K562 (cell line): Measurements from ENCODE around the gene BMPER. TPM values are rescaled to one million over a fixed set of nuclear protein-coding genes. Genes with fewer than 3 reads are reported as not detected.

Experiments
- ATAC-seq: fragments of 200-7000 bp; cut with Tn5 transposase; 3 replicates; pipeline ENCODE4 v1.9.1; 2020; ENCODE audit warnings: moderate library complexity
- BruUV-seq: library from RNA; stranded (reverse); fragments of 400-500 nt; replicated peaks from 2 replicates; lab custom pipeline; 2021; lab: Mats Ljungman, UMichigan
- CTCF ChIA-PET: fragments of 300-600 bp; formaldehyde crosslinking; extraction: SDS; loops from one replicate; lab custom pipeline; 2021; ENCODE audit warnings: low intra/inter-chr PET ratio; lab: Yijun Ruan, JAX
- POLR2A ChIA-PET: fragments of 300-600, 350-650 bp; sonication (Branson Sonifier 250); formaldehyde crosslinking; extraction: SDS; loops from one replicate; lab custom pipeline; 2021; ENCODE audit warnings: antibody characterized with exemption, inconsistent platforms; lab: Yijun Ruan, JAX
- DNase-seq, 4 experiments: peaks; one replicate each; pipeline versions ENCODE4 v3.0.0 to v3.0.0-alpha.2; 2011 to 2018; ENCODE audit warnings: low spot score in 3 of 4, mixed read lengths in 3 of 4; ENCODE audit errors: extremely low read depth in 1 of 4
- FAIRE-seq: peaks from 2 replicates; lab custom pipeline; 2011; peaks lifted over from hg19 to GRCh38; lab: Jason Lieb, UNC
- H2AFZ ChIP-seq: 2 replicates; pipeline ENCODE4 v1.6.0; 2011; ENCODE audit warnings: low read depth, low read length, control low read depth, inconsistent platforms
- H3K27ac ChIP-seq: fragments of 200-600 bp; 3 replicates; pipeline ENCODE4 v1.8.0; 2011; ENCODE audit warnings: low read depth, mild to moderate bottlenecking, control low read depth, inconsistent platforms, low read length, moderate library complexity, mixed read lengths; ENCODE audit errors: extremely low read depth
- H3K27me3 ChIP-seq, 2 experiments: fragments of 300-600 bp in 1 of 2; 2 replicates in 1 of 2; 3 replicates in 1 of 2; pipeline versions ENCODE4 v1.6.0 to v1.8.0; 2011; ENCODE audit warnings: inconsistent platforms in 2 of 2, low read length in 2 of 2, mild to moderate bottlenecking in 1 of 2, mixed read lengths in 1 of 2, moderate library complexity in 1 of 2; ENCODE audit not compliant: control insufficient read depth in 2 of 2, insufficient read depth in 2 of 2
- H3K36me3 ChIP-seq: fragments of 300-600 bp; 3 replicates; pipeline ENCODE4 v1.8.0; 2011; ENCODE audit warnings: mild to moderate bottlenecking, low read length, inconsistent platforms; ENCODE audit not compliant: control insufficient read depth, insufficient read depth
- H3K4me1 ChIP-seq, 2 experiments: fragments of 200-600 bp in 1 of 2; replicated peaks in 1 of 2; 2 replicates in 1 of 2; 3 replicates in 1 of 2; pipeline versions ENCODE4 v1.5.1 to v1.8.0; 2011; ENCODE audit warnings: inconsistent platforms in 2 of 2, low read length in 2 of 2, mild to moderate bottlenecking in 1 of 2, mixed read lengths in 1 of 2, moderate library complexity in 1 of 2; ENCODE audit not compliant: control insufficient read depth in 2 of 2, insufficient read depth in 2 of 2
- H3K4me2 ChIP-seq: 2 replicates; pipeline ENCODE4 v1.6.1; 2011; ENCODE audit warnings: low read length, control low read depth, inconsistent platforms, mixed read lengths; ENCODE audit not compliant: insufficient read depth
- H3K4me3 ChIP-seq: fragments of 200-600 bp; sonication (generic), shearing (Covaris generic); 2 replicates; pipeline ENCODE4 v1.5.1; 2016; ENCODE audit warnings: control low read depth, inconsistent platforms
- H3K79me2 ChIP-seq: fragments of 200-600 bp; 3 replicates; pipeline ENCODE4 v1.8.0; 2011; ENCODE audit warnings: low read length, inconsistent platforms; ENCODE audit not compliant: control insufficient read depth, insufficient read depth
- H3K9ac ChIP-seq, 2 experiments: 2 replicates each; pipeline versions ENCODE4 v1.6.0 to v1.6.1; 2011; ENCODE audit warnings: low read depth in 2 of 2, low read length in 2 of 2, control low read depth in 1 of 2, inconsistent platforms in 1 of 2, mild to moderate bottlenecking in 1 of 2, mixed read lengths in 1 of 2; ENCODE audit not compliant: insufficient read depth in 1 of 2
- H3K9me1 ChIP-seq: one replicate; pipeline ENCODE4 v1.6.0; 2011; ENCODE audit warnings: inconsistent platforms, mild to moderate bottlenecking, low read length, moderate library complexity; ENCODE audit not compliant: control insufficient read depth, insufficient read depth
- H3K9me3 ChIP-seq: replicated peaks from 2 replicates; pipeline ENCODE4 v1.5.1; 2011; ENCODE audit warnings: low read depth, low read length, inconsistent platforms; ENCODE audit not compliant: control insufficient read depth, insufficient read depth
- H4K20me1 ChIP-seq: replicated peaks from 2 replicates; pipeline ENCODE4 v1.6.1; 2011; ENCODE audit warnings: low read length, inconsistent platforms, mixed read lengths; ENCODE audit not compliant: control insufficient read depth, insufficient read depth
- CBFB ChIP-seq: sonication (generic); formaldehyde crosslinking; IDR thresholded peaks from 2 replicates; pipeline ENCODE4 v1.4.0; 2020; ENCODE audit warnings: mild to moderate bottlenecking, missing genetic modification reagents
- CEBPG ChIP-seq, 3 experiments: fragments of 200-800 bp in 1 of 3; sonication (Bioruptor generic) in 1 of 3; sonication (generic) in 1 of 3; formaldehyde crosslinking in 1 of 3; IDR thresholded peaks in 2 of 3; conservative IDR thresholded peaks in 1 of 3; 2 replicates each; pipeline versions ENCODE4 v1.6.1 to v1.8.0; 2016 to 2022; ENCODE audit warnings: missing compliant biosample characterization in 2 of 3, missing genetic modification characterization in 2 of 3, mild to moderate bottlenecking in 1 of 3, missing genetic modification reagents in 1 of 3
- ERF ChIP-seq: fragments of 450-650 bp; formaldehyde crosslinking; IDR thresholded peaks from 2 replicates; pipeline ENCODE4 v1.4.0; 2020; ENCODE audit warnings: mild to moderate bottlenecking, mixed read lengths
- FOXJ2 ChIP-seq: fragments of 200-800 bp; sonication (Bioruptor generic); IDR thresholded peaks from 2 replicates; pipeline ENCODE4 v1.6.1; 2016; ENCODE audit warnings: missing genetic modification characterization, missing compliant biosample characterization
- HIVEP1 ChIP-seq: fragments of 250-450 bp; sonication (Bioruptor Pico); IDR thresholded peaks from 2 replicates; pipeline ENCODE4 v1.4.0; 2020; ENCODE audit warnings: mild to moderate bottlenecking
- HNRNPUL1 ChIP-seq: fragments of 200-400 bp; formaldehyde crosslinking; IDR thresholded peaks from 2 replicates; pipeline ENCODE4 v1.6.1; 2017; ENCODE audit warnings: low read length
- JUN ChIP-seq, 2 experiments: sonication (generic) in 1 of 2; formaldehyde crosslinking in 1 of 2; IDR thresholded peaks; 2 replicates each; pipeline versions ENCODE4 v1.6.1 to v1.8.0; 2012 to 2022; ENCODE audit warnings: borderline replicate concordance in 2 of 2, mild to moderate bottlenecking in 2 of 2, improper control_type of control experiment in 1 of 2, low read depth in 1 of 2, low read length in 1 of 2, missing genetic modification reagents in 1 of 2
- JUNB ChIP-seq: fragments of 450-650 bp; formaldehyde crosslinking; conservative IDR thresholded peaks from 2 replicates; pipeline ENCODE4 v1.4.0; 2020; ENCODE audit warnings: mild to moderate bottlenecking
- KLF1 ChIP-seq: fragments of 450-650 bp; IDR thresholded peaks from 2 replicates; pipeline ENCODE4 v1.6.1; 2016; ENCODE audit warnings: missing genetic modification characterization, missing compliant biosample characterization
- NFATC3 ChIP-seq: fragments of 450-650 bp; IDR thresholded peaks from 2 replicates; pipeline ENCODE4 v1.6.1; 2017; ENCODE audit warnings: mild to moderate bottlenecking
- POLR2H ChIP-seq: IDR thresholded peaks from 2 replicates; pipeline ENCODE4 v1.6.1; 2016; ENCODE audit warnings: missing genetic modification characterization, low read depth, mild to moderate bottlenecking, control low read depth, missing compliant biosample characterization, moderate library complexity
- SMARCB1 ChIP-seq: IDR thresholded peaks from 2 replicates; pipeline ENCODE4 v1.6.1; 2011; ENCODE audit warnings: improper control_type of control experiment, low read depth; ENCODE audit not compliant: insufficient read length
- SRSF7 ChIP-seq: fragments of 200-400 bp; formaldehyde crosslinking; optimal IDR thresholded peaks from 2 replicates; pipeline ENCODE3; 2017; ENCODE audit warnings: mild to moderate bottlenecking, low read depth, low read length
- TAF9B ChIP-seq: fragments of 450-650 bp; IDR thresholded peaks from 2 replicates; pipeline ENCODE4 v1.6.1; 2018; ENCODE audit warnings: mild to moderate bottlenecking; ENCODE audit not compliant: partially characterized antibody
- WGBS: fragments of 100-300 bp; shearing (Covaris generic); methylation state at CpG from one replicate; pipeline ENCODE4 v1.1.6; 2016; ENCODE audit warnings: low coverage, mixed read lengths; ENCODE audit not compliant: insufficient coverage; ENCODE audit errors: missing lambda C conversion rate; 5-methylcytosine and 5-hydroxymethylcytosine counted together
- in situ Hi-C: fragments of 300-500 bp; cut with MboI; formaldehyde crosslinking; loops from 4 replicates; pipeline ENCODE4 v1.15.0; 2018; ENCODE audit warnings: inconsistent platforms, mixed read lengths
- intact Hi-C: fragments of 100-400 bp; cut with micrococcal nuclease; formaldehyde crosslinking; loops from 2 replicates; pipeline ENCODE4 v1.14.2; 2022
- polyA plus RNA-seq, 8 experiments: library from polyadenylated mRNA; depleted of rRNA in 4 of 8; stranded (reverse) in 5 of 8; unstranded in 3 of 8; fragments of >200 nt; fragmentation: Nextera tagmentation in 2 of 8; fragmentation: Illumina TruSeq in 1 of 8; extraction: Ambion mirVana in 2 of 8; extraction: Trizol in 1 of 8; gene quantifications; 2 replicates each; pipeline versions ENCODE4 v1.2.1 to v1.2.3, GENCODE V29; 2011 to 2014; ENCODE audit warnings: inconsistent platforms in 1 of 8, missing spikeins in 1 of 8
- total RNA-seq, 7 experiments: library from RNA; depleted of rRNA in 6 of 7; stranded (reverse); fragments of >200 nt in 6 of 7; fragmentation: Illumina TruSeq in 2 of 7; extraction: Trizol in 2 of 7; gene quantifications; 2 replicates each; pipeline versions ENCODE4 v1.2.1 to v1.2.3, GENCODE V29; 2011 to 2021; ENCODE audit warnings: low replicate concordance in 1 of 7
- TF ChIP-seq, protein P1 (sequence below): fragments of 450-650 bp; conservative IDR thresholded peaks from 2 replicates; pipeline ENCODE4 v1.6.1; 2016; ENCODE audit warnings: missing genetic modification characterization, low read depth, mild to moderate bottlenecking, missing compliant biosample characterization, moderate library complexity
- TF ChIP-seq, protein P2 (sequence below): fragments of 250-450 bp; sonication (Bioruptor Pico); IDR thresholded peaks from 2 replicates; pipeline ENCODE4 v1.4.0; 2020; ENCODE audit warnings: borderline replicate concordance
- TF ChIP-seq, protein P3 (sequence below): fragments of 250-450 bp; sonication (Bioruptor Pico); IDR thresholded peaks from 2 replicates; pipeline ENCODE4 v1.5.0; 2021

The BMPER gene
- total and polyA plus RNA-seq, 9 of the 15 experiments (the other 6 are each of a cell fraction or from before 2014, with no cell fraction given) = not detected

DNA sequence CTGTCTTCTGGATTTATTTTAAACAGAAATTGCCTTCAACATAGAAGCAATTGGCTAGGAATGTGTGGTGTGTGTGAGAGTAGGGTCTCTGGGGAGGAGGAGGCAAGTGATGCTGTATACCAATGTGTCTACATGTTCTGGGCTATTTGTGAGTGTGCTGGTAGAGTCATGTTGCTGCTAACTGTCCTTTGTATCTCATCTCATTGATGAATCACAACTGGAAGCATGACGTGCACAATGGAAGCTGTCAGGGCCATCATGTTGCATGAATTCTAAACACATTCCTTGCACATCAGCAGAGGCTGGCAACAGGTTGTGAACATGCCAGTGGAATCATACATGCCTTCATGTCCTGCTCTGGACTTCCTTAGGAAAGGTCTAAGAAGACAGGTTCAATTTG lies 199.7 kb downstream of the BMPER start (continued):
- TF ChIP-seq, protein P1, sequence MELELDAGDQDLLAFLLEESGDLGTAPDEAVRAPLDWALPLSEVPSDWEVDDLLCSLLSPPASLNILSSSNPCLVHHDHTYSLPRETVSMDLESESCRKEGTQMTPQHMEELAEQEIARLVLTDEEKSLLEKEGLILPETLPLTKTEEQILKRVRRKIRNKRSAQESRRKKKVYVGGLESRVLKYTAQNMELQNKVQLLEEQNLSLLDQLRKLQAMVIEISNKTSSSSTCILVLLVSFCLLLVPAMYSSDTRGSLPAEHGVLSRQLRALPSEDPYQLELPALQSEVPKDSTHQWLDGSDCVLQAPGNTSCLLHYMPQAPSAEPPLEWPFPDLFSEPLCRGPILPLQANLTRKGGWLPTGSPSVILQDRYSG (tag) = no peak
- TF ChIP-seq, protein P2, sequence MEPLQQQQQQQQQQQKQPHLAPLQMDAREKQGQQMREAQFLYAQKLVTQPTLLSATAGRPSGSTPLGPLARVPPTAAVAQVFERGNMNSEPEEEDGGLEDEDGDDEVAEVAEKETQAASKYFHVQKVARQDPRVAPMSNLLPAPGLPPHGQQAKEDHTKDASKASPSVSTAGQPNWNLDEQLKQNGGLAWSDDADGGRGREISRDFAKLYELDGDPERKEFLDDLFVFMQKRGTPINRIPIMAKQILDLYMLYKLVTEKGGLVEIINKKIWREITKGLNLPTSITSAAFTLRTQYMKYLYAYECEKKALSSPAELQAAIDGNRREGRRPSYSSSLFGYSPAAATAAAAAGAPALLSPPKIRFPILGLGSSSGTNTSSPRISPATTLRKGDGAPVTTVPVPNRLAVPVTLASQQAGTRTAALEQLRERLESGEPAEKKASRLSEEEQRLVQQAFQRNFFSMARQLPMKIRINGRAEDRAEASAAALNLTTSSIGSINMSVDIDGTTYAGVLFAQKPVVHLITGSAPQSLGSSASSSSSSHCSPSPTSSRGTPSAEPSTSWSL (CRISPR knock-in tag) = no peak
- TF ChIP-seq FOXJ2 = no peak
- no peak for TF ChIP-seq NFATC3

DNA sequence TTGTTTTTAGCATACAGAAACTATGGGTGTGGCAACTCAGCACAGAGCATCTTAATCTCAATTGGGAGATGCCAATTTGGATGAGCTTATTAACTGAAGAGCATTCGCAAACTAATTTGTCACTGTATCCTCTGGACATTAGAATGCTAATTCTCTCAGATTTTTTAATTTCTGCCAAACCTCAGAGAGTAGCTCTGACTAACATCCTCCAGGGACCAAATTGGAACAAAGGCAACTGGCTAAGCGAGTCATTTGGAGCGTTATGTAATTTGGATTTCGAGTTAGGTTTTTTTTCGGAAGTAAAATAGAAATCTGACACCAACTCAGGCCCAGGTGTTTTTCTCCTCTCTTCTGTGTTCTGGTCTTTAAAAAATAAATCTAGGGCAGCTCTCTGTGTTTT lies 201.9 kb downstream of the BMPER start:
- intact Hi-C loops (no loop called here), in situ Hi-C loops (no loop called here)
- H3K4me3 ChIP-seq = no peak overlapping the region
- H3K9me3 ChIP-seq = no peaks in the 10 kb centered on the region
- H4K20me1 ChIP-seq = no peaks in the 10 kb centered on the region
- BruUV-seq = no TSS peak
- H3K9me1 ChIP-seq = no peaks in the 10 kb centered on the region
- H3K4me1 ChIP-seq = no peaks in the 10 kb centered on the region
- H3K9ac ChIP-seq = no peak overlapping the region
- H3K36me3 ChIP-seq = no peaks in the 10 kb centered on the region
- no peak overlapping the region for H2AFZ ChIP-seq
- FAIRE-seq = no peak
- no peaks in the 10 kb centered on the region for H3K27me3 ChIP-seq
- WGBS = 2% methylated on average over 5 of the region's 5 CpGs
- CTCF ChIA-PET = no interaction called here
- POLR2A ChIA-PET = no interaction called here
- no peak for ATAC-seq
- H3K79me2 ChIP-seq = no peaks in the 10 kb centered on the region
- H3K27ac ChIP-seq = no peak overlapping the region
- H3K4me2 ChIP-seq = no peak overlapping the region
- no peak for DNase-seq
- no peak for TF ChIP-seq JUNB (CRISPR knock-in tag)
- TF ChIP-seq CEBPG (CRISPR knock-in tag; IDR thresholded peaks at IDR 0.05) = no peak
- TF ChIP-seq CEBPG (tag; conservative IDR thresholded peaks at IDR 0.05 in 1 of 2, IDR thresholded peaks at IDR 0.05 in 1 of 2) = no peak
- no peak for TF ChIP-seq POLR2H (tag)
- TF ChIP-seq HIVEP1 (CRISPR knock-in tag) = no peak
- TF ChIP-seq SMARCB1 = no peak
- no peak for TF ChIP-seq CBFB (CRISPR knock-in tag)
- no peak for TF ChIP-seq KLF1
- TF ChIP-seq ERF (CRISPR knock-in tag) = no peak
- TF ChIP-seq TAF9B = no peak
- no peak for TF ChIP-seq HNRNPUL1
- no peak for TF ChIP-seq SRSF7
- TF ChIP-seq, protein P3, sequence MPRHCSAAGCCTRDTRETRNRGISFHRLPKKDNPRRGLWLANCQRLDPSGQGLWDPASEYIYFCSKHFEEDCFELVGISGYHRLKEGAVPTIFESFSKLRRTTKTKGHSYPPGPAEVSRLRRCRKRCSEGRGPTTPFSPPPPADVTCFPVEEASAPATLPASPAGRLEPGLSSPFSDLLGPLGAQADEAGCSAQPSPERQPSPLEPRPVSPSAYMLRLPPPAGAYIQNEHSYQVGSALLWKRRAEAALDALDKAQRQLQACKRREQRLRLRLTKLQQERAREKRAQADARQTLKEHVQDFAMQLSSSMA (CRISPR knock-in tag) = no peak
- no peak for TF ChIP-seq JUN (IDR thresholded peaks at IDR 0.05; ENCODE audit: borderline replicate concordance, low read depth, low read length)
- no peak for TF ChIP-seq JUN (CRISPR knock-in tag; IDR thresholded peaks at IDR 0.05; ENCODE audit: borderline replicate concordance)
